Measurements from ENCODE around the gene NUB1.

NUB1 gene

GRCh38 chr7:151348970-151349369, 7.4 kb downstream of the NUB1 start:
- no peak for DNase-seq

- DNase-seq = no peak
Measured at GRCh38 chr7:151349507-151349853, 7.9 kb downstream of the NUB1 start.

- no peak for DNase-seq
Measured at GRCh38 chr7:151351027-151351426, 9.4 kb downstream of the NUB1 start.

- DNase-seq = no peak
Measured at GRCh38 chr7:151351967-151352366, 10.4 kb downstream of the NUB1 start.

GRCh38 chr7:151352512-151352911, 10.9 kb downstream of the NUB1 start:
- DNase-seq = no peak

GRCh38 chr7:151361193-151361959, 19.8 kb downstream of the NUB1 start:
- DNase-seq = no peak

GRCh38 chr7:151363182-151363581, 21.6 kb downstream of the NUB1 start:
- no peak for DNase-seq

GRCh38 chr7:151366166-151366879, 24.7 kb downstream of the NUB1 start:
- DNase-seq = no peak

GRCh38 chr7:151366880-151367222, 25.2 kb downstream of the NUB1 start:
- DNase-seq = no peak

GRCh38 chr7:151367284-151367683, 25.7 kb downstream of the NUB1 start:
- DNase-seq = no peak

- DNase-seq = peak; percentile 85
Measured at GRCh38 chr7:151368136-151368571, 26.5 kb downstream of the NUB1 start.

GRCh38 chr7:151371266-151371665, 29.7 kb downstream of the NUB1 start:
- DNase-seq = no peak

GRCh38 chr7:151372612-151373265, 31.1 kb downstream of the NUB1 start:
- no peak for DNase-seq

- DNase-seq = no peak
Measured at GRCh38 chr7:151373599-151373998, 32.0 kb downstream of the NUB1 start.

GRCh38 chr7:151374139-151374538, 32.5 kb downstream of the NUB1 start:
- DNase-seq = no peak

- DNase-seq = no peak
Measured at GRCh38 chr7:151374726-151375125, 33.1 kb downstream of the NUB1 start.

GRCh38 chr7:151375530-151376217, 34.1 kb downstream of the NUB1 start:
- DNase-seq = no peak

GRCh38 chr7:151376218-151376902, 34.7 kb downstream of the NUB1 start:
- DNase-seq = no peak

- DNase-seq = no peak
Measured at GRCh38 chr7:151377406-151377805, 35.8 kb downstream of the NUB1 start.

- DNase-seq = no peak
Measured at GRCh38 chr7:151378011-151378410, 36.4 kb downstream of the NUB1 start.

GRCh38 chr7:151378496-151379192, 37.0 kb downstream of the NUB1 start:
- no peak for DNase-seq

- DNase-seq = no peak
Measured at GRCh38 chr7:151379193-151379520, 37.5 kb downstream of the NUB1 start.

Data from kidney glomerular epithelial cell (primary cell).